ENCODE data around the gene CDH26. TPM values are rescaled to one million over a fixed set of nuclear protein-coding genes. Genes with fewer than 3 reads are reported as not detected.

Gene CDH26
- total and polyA plus RNA-seq, 2 of the 13 experiments (the other 11 are each of a cell fraction or from before 2014, with no cell fraction given), result 0.40 to 1.1 TPM

DNA sequence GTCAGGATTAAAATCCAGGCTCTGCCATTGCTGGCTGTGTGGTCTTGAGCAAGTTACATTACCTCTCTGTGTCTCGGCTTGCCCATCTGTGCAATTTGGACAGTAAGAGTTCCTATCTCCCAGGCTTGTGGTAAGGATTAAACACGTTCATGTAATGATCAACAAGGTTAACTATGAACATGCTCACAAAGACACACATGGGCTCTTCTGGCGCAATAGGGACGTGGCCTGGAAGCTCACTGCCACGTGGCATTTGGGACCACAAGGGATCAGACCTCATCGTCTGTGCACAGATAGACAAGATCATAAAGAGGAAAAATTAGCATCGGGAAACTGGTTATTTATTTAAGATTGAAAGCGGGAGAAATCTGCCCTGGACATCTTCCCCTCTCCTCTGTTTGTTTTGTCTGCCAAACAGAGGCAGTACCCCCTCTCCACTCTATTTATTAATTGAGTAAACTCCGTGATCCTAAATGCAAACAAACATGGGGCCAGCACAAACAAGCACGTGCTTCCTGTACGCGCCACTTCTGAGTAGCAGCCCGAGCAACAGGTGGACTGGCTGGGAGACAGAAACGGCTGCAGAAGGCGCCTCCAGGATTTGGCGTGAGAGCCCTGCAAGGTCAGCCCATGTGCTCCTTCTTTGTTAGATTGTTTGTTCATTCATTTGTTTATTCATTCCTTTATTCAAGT lies 95.0 kb downstream of the CDH26 start (continued):
- no peak for TF ChIP-seq ZNF784 (CRISPR knock-in tag; IDR thresholded peaks at IDR 0.05; ENCODE audit: borderline replicate concordance)
- TF ChIP-seq ZNF574 (CRISPR knock-in tag; IDR thresholded peaks at IDR 0.05), result no peak
- no peak for TF ChIP-seq ZNF562 (CRISPR knock-in tag; IDR thresholded peaks at IDR 0.05; ENCODE audit: borderline replicate concordance)
- peak; percentile 86; the same call in 1 of the 2 replicates for TF ChIP-seq RERE (CRISPR knock-in tag; IDR thresholded peaks at IDR 0.05; ENCODE audit: low read depth)
- no peak for TF ChIP-seq NPAS2 (CRISPR knock-in tag; IDR thresholded peaks at IDR 0.05; ENCODE audit: borderline replicate concordance)
- TF ChIP-seq, protein P1, sequence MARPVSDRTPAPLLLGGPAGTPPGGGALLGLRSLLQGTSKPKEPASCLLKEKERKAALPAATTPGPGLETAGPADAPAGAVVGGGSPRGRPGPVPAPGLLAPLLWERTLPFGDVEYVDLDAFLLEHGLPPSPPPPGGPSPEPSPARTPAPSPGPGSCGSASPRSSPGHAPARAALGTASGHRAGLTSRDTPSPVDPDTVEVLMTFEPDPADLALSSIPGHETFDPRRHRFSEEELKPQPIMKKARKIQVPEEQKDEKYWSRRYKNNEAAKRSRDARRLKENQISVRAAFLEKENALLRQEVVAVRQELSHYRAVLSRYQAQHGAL (CRISPR knock-in tag; IDR thresholded peaks at IDR 0.05; ENCODE audit: not compliant biosample characterization), result no peak
- TF ChIP-seq TEF (CRISPR knock-in tag; IDR thresholded peaks at IDR 0.05), result no peak
- TF ChIP-seq ZSCAN20 (CRISPR knock-in tag; IDR thresholded peaks at IDR 0.05; ENCODE audit: borderline replicate concordance), result no peak
- TF ChIP-seq ZNF580 (CRISPR knock-in tag; IDR thresholded peaks at IDR 0.05; ENCODE audit: borderline replicate concordance, low read depth), result no peak
- TF ChIP-seq TARDBP (CRISPR knock-in tag; IDR thresholded peaks at IDR 0.05), result no peak
- no peak for TF ChIP-seq JDP2 (CRISPR knock-in tag; IDR thresholded peaks at IDR 0.05; ENCODE audit: borderline replicate concordance)
- 0 out of 2 replicates have a peak, but pooled peaks have one; percentile 23 for TF ChIP-seq HDAC1 (CRISPR knock-in tag; IDR thresholded peaks at IDR 0.05)
- TF ChIP-seq ZBTB21 (CRISPR knock-in tag; IDR thresholded peaks at IDR 0.05), result no peak
- TF ChIP-seq ZNF572 (CRISPR knock-in tag; IDR thresholded peaks at IDR 0.05), result no peak
- no peak for TF ChIP-seq ZNF225 (CRISPR knock-in tag; IDR thresholded peaks at IDR 0.05)
- TF ChIP-seq ATM (IDR thresholded peaks at IDR 0.05; ENCODE audit: borderline replicate concordance), result no peak
- TF ChIP-seq SNAI1 (CRISPR knock-in tag; IDR thresholded peaks at IDR 0.05; ENCODE audit: borderline replicate concordance), result no peak

Measured in HepG2 (cell line).